Eye (tissue), 1 donor: ENCODE results near the gene ALK.

ENCODE experiments used
- DNase-seq: peaks from one replicate; pipeline ENCODE4 v3.0.0-alpha.2; 2015

ALK gene

DNA sequence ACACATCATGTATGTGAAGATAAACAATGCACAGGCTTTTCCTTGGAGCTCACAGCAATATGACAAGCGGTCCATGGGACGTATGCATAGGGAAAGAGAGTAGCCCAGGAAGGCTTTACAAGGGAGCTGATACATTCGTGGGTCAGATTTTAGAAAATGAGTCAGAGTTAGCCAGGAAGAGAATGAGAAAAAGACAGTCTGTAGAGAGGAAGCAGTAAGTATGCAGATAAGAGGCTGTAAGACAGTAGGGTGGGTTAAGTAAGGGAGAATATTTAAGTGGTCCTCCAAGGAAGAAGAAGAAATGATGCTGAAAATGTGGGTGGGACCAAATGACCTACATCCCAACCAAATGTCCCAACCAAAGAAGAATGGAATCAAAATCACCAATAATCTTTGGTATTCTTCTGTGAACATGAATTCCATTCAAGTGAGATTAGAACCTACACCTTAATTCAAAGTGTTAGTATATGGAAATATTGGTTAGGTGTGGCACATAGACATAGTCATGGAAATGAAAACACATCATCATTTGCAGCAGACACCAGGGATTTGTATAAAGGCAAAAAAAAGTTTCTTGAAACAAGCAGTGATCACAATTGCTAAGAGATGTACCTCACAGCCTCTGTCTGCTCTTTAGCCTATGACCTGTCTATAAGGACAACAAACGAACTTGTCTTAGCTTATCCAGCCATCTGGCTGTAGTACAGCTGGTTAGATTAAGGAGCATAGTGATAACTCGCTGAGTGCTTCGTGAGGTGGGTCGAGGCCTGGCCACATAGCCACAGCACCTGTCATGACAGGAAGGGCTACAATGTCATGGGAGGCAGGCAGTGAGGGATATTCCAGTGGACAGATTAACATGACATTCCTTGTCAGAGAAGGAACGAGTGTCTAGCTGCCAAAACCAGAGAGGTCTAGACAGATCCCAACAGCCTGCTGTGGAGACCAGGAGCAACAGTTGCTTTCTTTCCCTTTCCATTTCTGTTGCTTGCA, 133.6 kb downstream of the ALK start:
- DNase-seq = peak; percentile 6

DNA sequence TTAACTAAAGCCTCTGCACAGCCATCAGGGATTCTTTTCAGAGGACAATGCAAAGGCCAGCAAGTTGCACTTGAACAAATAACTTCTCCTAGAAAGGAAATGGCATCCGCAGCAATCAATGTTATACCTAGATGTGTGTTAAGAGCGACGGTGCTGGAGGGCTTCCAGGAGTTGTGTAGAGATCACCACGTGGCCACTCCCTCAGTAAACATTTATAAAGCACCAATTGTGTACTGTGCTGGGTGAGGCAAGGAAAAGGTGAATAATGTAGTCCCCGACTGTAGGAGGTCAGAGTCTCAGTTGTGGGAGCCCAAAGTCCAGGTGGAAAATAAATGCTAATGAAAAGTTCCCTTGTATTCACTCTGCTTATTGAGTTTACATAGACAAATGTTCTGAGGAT, 135.0 kb downstream of the ALK start:
- no peak for DNase-seq

DNA sequence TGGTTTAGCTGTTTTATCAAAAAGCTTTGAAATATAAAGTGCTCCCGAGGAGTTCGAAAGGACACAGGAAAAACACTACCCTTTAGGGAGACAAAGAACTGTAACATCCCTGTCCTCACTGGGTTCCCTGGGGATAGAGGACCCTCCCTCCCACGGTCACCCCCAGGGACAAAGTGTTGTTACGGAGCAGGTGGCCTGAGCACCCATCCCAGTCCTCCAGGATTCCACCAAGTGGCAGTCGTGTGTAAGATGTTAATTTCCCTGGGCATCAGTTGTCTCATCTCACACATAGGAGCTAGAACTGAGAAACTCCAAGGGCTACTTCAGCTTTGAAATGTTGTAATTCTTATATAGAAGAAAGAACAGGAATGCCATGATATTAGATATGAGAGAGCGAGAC, 137.7 kb downstream of the ALK start:
- DNase-seq = no peak

DNA sequence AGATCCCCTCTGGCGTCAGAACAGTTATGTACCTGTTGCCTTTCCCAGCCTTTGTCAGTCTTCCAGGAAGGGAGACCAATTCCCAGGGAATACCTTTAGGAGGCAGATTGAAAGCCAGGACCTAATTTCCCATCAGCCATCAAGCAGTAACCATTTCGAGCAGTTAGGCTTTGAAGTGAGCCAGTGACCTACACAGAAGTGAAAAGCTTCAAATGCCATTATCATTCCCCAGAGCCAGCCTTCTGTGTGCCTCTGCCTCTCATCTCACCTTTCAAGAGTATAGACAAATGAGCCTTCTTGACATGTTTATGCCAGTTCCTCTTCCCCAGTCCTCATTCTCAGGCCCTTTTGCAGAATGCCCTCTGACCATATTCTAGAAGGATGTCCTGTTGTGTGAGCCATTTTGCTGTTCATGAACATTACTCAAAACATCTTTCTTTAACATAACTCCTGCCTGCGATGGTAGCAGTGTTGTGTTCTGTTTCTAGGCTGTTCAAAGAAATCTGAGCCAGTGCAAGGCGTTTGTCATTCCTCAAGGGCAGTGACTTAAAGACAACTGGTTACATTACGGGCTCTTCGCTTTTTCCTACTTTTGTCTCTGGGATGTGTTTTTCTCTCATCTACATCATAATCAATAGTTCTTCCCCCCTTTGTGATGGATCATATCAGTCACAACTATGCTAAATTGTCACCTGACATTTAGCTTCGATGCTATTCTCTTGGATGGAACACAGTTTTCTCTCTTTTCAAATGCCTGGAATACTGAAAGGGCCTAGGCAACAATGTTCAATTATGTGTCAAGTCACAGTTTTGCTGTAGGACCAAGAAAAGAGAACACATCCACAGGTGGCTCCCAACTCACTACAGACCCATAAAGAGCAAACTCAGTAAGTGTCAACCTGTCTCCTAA, 138.6 kb downstream of the ALK start:
- no peak for DNase-seq

DNA sequence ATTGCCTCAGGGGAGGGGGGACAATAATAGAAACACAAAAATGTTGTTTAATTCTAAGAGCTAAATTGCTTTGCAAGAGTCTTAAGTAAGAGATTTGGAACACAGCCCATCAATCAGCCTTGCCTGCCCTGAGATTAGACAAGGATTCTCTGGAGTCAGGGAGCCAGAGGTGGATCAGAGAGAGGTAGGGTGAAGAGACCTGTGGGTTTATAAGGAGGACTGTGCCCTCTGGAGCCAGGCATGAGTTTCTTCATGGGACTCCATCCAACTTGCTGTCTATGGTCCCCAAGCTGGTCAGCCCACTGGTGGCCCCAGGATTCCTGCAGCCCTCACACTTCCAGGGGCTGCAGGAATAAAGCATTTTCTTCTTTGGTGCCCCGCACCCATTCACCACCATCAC, 139.3 kb downstream of the ALK start:
- DNase-seq = no peak

DNA sequence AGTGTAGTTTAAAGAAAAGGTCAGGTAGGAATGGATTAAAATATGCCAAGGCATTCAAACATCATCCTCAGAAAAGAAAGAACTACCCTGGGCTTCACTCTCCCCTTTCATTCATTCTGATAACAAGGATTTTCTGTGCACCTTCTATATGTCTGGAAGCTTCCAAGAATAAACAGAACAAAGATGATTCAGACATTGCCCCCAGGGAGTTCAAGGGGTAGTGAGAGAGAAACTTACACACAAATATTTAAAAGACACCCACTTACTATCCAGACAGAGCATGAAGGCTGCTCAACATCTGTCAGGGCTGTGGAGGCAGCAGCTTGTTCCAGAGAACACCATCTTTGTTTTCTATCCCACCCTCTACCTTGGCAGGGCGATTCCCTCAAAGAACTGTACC, 140.5 kb downstream of the ALK start:
- DNase-seq = no peak

DNA sequence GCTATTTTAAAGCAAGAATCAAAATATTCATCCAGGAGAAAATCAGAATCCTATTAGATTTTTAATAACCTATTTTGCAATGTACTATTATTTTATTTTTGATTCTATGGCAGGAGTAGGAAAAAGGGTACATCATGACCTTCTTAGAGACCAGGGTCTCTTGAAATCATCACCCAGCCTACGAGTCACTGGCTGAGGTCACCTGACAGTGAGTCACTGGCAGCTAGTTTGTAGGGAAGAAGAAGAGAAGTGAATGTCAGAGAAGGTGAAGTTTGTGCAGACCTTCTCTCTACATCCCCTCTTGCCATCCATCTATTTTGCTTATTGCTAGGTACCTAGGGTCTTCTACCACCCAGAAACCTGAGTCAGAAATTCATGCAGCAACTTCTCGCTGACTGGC, 144.2 kb downstream of the ALK start:
- DNase-seq = no peak

DNA sequence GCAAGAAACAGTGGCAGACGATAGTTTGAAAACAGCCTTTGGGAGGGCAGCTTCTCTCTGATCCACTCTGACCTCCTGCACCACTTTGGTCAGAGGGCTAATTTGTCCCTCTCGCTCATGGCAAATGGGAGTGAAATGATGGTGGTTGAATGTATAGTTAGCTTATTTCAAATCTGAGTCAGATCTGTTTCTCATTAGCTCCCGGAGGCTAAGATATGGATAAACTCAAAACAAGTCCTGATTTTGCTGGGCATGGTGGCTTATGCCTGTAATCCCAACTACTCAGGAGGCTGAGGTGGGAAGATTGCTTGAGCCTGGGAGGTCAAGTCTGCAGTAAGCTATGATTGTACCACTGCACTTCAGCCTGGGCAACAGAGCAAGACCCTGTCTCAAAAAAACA, 145.0 kb downstream of the ALK start:
- DNase-seq = no peak

DNA sequence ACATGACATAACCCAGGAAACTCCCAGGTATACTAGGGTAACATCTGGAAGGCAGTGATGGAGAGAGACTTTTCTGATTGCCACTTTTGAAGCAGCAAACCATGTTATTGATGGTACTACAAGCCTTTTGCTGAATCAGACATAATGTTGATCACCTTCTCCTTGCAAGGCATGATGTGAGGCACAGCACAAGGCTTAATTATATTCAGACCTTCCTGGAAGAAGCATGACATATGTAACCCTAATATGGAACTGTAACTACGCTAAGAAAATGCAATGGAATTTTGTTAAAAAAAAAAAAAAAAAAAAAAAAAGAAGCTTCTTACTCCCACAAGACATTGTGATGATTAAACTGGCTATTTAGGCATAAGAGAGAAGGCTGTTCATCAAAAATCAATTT, 145.4 kb downstream of the ALK start:
- DNase-seq = no peak

DNA sequence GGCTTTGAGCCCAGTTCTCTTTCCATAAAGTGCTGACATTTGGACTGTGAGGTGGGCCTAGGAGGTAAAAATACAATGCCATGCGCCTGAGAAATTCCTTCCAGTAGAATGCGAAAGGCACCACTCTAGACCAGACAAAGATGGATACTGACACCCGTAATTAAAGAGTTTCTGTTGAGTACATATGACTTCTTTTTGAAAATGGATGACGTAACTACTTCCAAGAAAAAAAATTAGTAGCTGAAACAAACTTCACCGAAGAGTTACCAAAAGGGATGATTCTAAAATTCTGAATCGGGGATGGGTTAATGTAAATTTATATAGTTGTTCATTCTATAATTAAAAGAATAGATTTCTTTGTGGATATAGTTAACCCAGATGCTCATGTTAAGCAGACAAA, 146.8 kb downstream of the ALK start:
- DNase-seq = no peak

DNA sequence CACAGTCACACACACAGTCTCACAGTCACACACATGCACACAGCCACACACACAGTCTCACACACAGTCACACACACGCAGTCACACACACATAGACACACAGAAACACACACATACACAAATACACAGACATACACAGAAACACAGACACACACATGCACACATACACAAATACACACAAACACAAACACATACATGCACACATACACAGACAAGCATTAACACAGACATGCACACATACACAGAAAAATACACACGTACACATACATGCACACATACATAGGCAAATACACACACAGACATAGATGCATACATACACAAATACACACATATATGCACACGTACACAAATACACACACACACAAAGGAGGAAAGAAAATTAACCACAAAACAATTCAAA, 150.5 kb downstream of the ALK start:
- DNase-seq = no peak

DNA sequence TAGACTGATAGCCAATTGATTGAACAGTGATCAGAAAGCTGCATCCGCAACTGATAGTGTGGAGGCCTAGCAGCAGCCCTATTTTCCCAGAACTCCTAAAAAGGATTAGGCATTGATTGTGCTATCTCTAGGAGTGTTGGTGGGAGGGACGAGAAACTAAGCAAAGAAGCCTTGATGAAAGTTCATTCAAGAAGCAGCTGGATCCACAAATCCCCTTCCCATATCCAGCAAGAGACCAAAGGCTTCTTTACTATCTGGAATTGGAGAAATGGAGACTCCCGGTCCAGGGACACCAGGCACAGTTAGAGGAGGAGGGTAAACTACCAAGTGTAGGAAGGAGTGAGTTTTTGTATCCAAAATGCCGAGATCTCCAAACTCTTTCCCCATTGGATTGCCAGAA, 151.5 kb downstream of the ALK start:
- no peak for DNase-seq

DNA sequence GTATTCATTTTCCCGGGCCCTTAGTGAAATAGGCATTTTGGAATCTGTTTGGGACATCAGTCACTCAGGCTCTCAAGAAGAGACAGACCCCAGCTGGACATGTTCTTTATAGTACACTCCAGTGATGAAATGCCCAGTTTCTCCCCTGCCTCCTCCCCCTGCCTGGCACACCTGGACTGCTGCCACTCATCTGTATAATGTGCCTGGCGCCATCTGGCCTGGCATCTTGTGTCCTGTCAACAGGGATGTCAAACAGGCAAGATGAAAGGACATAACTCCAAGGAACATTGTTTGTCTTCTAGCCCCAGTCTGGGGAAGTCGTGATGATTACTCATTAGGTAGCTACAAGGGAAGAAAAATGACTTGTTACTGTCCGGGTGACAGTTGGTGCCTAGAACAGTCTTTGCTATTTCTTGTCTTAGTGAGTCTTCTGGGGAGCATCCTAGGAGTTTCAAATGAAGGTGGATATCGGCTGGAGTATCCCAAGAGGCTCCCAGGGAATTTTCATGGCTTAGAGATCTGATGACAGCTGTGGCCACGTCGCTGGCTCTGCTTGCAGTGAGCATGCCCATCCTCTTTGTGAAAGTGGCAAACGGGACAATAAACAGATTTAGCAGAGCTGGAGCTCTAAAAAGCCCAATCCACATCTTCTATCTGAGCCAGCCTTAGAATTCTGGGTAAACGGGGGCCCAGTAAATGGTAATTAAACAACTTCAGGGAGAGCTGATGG, 153.6 kb downstream of the ALK start:
- DNase-seq = peak; percentile 32

DNA sequence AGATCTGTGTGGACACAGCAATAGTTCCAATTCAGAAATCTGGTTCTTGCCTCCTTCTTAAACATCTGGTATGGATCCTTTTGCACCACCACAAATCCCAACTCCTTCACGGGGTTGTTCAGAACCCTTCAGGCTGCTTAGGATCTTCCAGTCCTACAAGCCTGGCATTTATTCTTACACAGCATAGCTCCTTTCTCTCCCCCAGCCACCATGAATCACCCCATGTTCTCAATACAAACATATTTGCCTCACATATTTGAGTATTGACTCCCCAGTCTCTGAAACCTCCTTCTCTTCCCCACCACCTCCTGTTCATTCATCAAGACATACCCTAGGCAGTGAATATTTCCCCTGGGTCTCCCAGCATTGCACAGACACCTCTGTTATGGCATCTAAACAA, 155.2 kb downstream of the ALK start:
- peak; percentile 19 for DNase-seq

DNA sequence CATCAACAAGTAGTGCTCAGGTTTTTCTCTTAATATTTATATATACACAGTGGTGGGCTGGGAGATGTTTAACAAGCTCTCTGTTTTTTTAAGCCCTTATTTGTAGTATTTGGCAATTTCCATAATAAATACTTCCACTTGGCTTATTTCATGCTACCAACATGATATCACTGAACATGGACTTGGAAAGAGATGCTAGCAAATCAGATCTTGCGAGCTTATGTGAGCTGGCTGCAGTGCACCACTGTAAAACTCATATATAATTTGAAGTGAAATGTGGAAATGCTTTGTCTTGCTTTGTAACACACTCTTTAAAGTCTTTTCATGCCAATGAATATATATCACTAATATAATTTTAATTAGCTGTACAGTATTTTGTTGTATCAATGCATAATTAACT, 155.7 kb downstream of the ALK start:
- DNase-seq = no peak

DNA sequence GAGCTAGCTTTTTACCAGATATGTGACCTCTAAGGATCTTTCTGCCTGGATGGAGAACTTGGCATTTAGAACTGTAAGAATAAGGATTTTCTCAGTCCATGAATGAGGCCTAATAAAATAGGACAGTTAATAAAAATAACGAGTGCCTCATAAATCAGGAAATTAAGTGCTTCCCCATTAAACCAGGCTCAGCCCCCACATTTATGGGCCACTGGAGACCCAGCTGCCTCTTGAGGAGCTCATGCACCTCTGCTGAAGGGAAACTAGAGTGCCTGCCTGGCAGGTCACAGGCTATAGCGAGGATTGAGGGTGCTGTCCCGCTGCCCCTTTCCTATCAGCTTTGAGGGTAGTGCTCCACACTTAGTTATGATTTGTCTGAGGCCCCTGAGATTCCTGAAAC, 158.0 kb downstream of the ALK start:
- no peak for DNase-seq

DNA sequence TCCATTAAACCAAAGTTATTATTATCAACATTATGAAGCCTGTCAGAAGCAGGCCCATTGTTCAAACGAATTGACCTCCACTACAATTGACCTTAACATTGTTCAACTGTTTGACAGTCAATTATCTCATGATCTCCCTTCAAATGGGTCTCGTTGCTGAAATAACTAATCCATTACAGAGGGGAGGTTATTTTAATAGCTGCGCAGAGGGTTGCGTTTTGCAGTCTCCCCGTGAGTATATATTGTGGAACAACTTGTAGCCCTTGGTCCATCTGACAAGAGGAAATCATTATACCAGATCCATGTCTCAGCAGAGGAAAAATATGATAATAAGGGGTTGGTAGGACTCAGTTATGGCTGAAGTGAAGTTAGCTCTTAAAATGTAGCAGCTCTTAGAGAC, 159.1 kb downstream of the ALK start:
- DNase-seq = peak; percentile 69

DNA sequence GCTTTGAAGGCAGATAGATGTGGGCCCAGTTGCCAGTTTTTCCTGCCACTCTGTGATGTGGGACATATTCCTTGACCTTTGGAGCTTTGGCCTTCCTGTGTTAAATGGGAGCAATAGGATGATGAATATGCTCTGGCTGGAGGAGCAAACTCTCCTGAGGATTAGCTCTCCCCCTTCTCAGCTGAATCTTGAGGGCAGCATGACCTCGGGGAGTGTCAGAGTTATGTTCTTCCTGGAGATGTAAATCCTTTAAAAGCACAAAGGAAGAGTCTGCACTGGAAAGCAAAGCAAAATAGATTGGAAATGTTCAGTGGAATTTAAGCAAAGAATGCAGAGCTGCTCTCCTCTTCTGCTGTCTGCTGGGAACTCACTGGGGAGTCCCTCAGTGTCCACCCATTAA, 160.1 kb downstream of the ALK start:
- DNase-seq = no peak

DNA sequence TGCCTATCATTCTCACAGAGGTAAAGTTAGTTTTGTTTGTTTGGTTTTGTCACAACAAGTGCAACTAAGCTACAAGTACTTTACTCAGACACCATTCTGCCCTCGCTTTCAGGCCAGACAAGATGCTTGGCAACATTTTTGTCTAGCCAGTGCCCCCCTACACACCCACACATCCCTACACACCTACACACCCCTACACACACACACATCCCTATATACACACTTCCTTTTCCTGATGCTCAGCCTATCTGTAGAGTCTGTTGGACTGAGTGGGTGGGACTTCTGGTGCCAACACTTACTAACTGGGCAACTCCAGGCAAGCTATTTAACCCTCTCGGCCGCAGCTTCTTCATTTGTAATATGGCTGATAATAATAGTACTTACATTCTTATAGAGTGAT, 161.4 kb downstream of the ALK start:
- no peak for DNase-seq

DNA sequence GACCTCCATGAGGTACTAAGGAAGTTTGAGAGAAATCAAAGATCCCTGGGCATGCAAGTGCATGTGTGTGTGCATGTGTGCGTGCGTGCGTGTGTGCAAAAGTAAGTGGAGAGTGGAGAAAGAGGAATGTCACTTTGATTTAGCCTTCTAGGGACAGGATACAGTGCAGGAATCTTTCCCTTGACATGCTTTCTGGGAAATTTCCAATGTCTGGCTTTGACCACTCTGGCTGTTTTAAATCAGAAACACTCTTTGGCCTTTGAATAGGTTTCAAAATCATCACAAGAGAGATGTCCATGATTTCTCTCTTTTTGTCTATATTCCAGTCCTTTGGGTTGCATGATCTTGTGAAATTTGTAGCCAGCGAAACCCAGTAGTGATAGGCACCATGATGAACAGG, 162.0 kb downstream of the ALK start:
- DNase-seq = peak; percentile 35

DNA sequence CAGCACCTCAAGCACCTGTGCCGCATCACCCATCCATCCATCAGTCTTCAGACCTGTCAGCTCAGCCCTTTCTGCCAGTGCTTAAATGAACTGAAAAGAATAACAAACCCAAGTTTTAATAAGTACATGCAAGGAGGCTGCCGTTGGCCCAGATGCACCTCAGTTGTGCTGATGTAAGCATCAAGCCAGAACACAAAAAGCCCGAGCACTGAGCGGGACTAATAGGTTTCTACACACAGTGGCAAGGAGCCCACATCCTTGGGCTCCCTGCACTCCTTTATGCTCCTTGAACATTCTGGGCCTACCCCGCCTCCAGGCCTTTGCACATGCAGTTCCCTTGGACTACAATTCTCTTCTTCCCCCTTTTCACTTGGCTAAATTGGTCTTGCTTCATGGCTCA, 165.6 kb downstream of the ALK start:
- DNase-seq = no peak

DNA sequence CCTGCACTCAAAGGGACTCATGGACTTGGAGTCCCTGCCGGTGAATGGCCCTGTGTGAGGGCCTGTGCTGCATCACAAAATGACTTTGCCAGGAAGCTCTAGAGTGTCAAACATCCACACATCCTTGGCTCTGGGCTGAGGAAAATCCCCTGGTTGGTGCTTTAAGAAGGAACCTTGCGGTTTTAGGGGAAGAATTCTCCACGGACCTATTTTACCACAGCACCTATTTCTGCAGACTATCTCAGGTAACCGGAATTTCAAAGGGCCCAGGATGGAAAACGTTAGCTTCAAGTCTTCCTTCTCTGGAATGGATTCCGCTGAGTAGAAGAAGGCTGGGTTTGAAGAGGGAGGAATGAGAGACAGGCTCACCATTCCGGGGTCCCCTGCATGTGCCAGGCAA, 166.2 kb downstream of the ALK start:
- no peak for DNase-seq
